Memory B cell (primary cell): Measurements from ENCODE around the gene ITPKC.
A peak's percentile ranks its signal among the peaks of the same experiment; 100 is the strongest.

Experiments
- ATAC-seq: fragments of 150-1000 bp; cut with Tn5 transposase; 2 replicates; pipeline ENCODE4 v1.10.0; 2021; ENCODE audit warnings: low read depth, mild to moderate bottlenecking, moderate library complexity
- DNase-seq, 2 donors: peaks; one replicate each; pipeline ENCODE4 v3.0.0; 2022; ENCODE audit warnings: low spot score in 2 of 2
- H3K27ac Mint-ChIP-seq: one replicate; pipeline ENCODE4 v1.8.0; 2022; ENCODE audit warnings: mild to moderate bottlenecking, moderate library complexity, mixed read lengths
- H3K27me3 Mint-ChIP-seq: one replicate; pipeline ENCODE4 v1.8.0; 2022; ENCODE audit warnings: mixed read lengths
- H3K36me3 Mint-ChIP-seq: one replicate; pipeline ENCODE4 v1.8.0; 2022; ENCODE audit warnings: mild to moderate bottlenecking, mixed read lengths
- H3K4me1 Mint-ChIP-seq: one replicate; pipeline ENCODE4 v1.8.0; 2022; ENCODE audit warnings: mixed read lengths
- H3K4me3 Mint-ChIP-seq: one replicate; pipeline ENCODE4 v1.8.0; 2022; ENCODE audit warnings: mild to moderate bottlenecking, moderate library complexity, mixed read lengths
- H3K9me3 Mint-ChIP-seq: one replicate; pipeline ENCODE4 v1.8.0; 2022; ENCODE audit warnings: mixed read lengths

ITPKC gene

DNA sequence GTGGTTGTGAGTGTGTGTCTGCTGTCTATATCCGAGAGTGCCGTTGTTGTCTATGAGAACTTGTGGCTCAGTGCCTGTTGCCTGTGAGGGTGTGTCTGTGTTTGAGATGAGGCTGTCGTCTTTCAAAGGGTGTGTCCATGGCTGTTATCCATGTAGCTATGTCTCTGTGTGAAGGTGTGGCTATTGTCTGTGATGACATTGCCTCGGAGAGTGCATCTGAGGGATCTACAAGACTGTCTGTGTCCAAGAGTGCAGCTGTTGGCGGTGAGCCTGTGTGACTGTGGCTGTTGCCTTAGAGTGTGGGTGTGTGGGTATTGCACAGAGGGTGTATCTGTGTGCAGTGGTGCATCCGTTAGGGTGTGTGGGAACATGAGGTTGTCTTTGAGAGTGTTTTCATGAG is 31.3 kb upstream of the ITPKC start:
- ATAC-seq = no peak
- Mint-ChIP-seq H3K27ac (peak overlapping the region; percentile 80), H3K9me3 (no peaks in the 10 kb centered on the region), H3K4me3 (no peak overlapping the region), H3K27me3 (no peaks in the 10 kb centered on the region), H3K4me1 (peaks cover 14% of the 10 kb centered on the region), H3K36me3 (peaks cover 16% of the 10 kb centered on the region)
- DNase-seq = no peak

DNA sequence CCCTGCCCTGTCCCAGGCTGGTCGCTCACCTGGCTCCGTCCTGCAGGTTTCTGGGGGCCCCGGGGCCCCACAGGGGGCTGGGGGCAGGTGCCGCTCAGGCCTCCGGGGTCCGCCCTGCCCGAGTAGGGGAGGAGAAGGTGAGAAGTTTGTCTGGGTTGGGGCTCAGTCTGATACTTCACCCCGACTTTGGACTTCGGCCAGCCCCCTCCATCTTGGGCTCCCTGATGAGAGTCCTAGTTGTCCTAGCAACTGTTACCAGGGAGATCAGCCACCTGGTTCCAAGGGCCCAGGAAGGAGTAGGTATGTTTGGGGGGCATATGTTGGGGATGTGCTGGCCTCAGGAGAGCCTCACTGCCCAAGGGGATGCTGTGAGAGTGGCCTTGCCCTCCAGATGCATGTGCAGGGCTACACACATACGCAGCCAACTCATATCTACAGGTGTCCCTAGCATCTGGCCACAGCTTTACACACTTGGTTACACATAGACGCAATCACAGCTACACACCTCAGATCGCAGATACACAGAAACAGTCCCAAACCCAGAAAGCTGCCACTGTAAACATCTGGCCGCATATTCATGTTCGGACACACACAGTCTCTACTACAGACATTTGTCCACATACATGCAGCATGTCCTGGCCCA is 29.9 kb upstream of the ITPKC start:
- H3K4me3 Mint-ChIP-seq = no peak overlapping the region
- peak overlapping the region; percentile 28 for H3K27ac Mint-ChIP-seq
- ATAC-seq (peak; percentile 45), DNase-seq (no peak)
- H3K4me1 Mint-ChIP-seq = peaks cover 17% of the 10 kb centered on the region
- no peaks in the 10 kb centered on the region for H3K9me3 Mint-ChIP-seq
- no peaks in the 10 kb centered on the region for H3K27me3 Mint-ChIP-seq
- H3K36me3 Mint-ChIP-seq = peaks cover 14% of the 10 kb centered on the region

GRCh38 chr19:40687525-40688016 is 29.3 kb upstream of the ITPKC start:
- H3K27me3 Mint-ChIP-seq = no peaks in the 10 kb centered on the region
- peaks cover 14% of the 10 kb centered on the region for H3K36me3 Mint-ChIP-seq
- DNase-seq = peak; percentile 76 to 84
- ATAC-seq = peak; percentile 76
- H3K4me3 Mint-ChIP-seq = no peak overlapping the region
- no peak overlapping the region for H3K27ac Mint-ChIP-seq
- no peaks in the 10 kb centered on the region for H3K9me3 Mint-ChIP-seq
- peaks cover 17% of the 10 kb centered on the region for H3K4me1 Mint-ChIP-seq

DNA sequence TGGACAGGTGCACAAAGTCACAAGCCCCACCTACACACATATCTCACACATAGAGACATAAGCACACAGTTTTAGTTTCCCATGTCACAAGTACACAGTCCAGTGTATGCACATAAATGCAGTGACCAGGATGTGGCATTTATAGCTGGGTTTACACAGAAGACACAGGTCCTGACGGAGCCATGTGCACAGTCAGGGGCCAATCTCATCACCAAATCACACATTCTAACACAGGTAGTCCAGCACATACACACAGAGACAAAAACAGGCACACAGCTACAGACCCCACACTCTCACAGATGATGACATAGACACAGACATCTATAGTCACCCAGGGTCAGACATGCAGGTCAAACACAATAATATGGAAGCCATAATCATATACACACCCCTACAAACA is 28.6 kb upstream of the ITPKC start:
- H3K9me3 Mint-ChIP-seq = no peaks in the 10 kb centered on the region
- H3K4me1 Mint-ChIP-seq = peaks cover 17% of the 10 kb centered on the region
- DNase-seq (no peak), ATAC-seq (no peak)
- no peak overlapping the region for H3K27ac Mint-ChIP-seq
- H3K4me3 Mint-ChIP-seq = no peak overlapping the region
- H3K36me3 Mint-ChIP-seq = peaks cover 14% of the 10 kb centered on the region
- H3K27me3 Mint-ChIP-seq = no peaks in the 10 kb centered on the region

GRCh38 chr19:40688987-40689338 is 27.9 kb upstream of the ITPKC start:
- no peaks in the 10 kb centered on the region for H3K27me3 Mint-ChIP-seq
- H3K27ac Mint-ChIP-seq = no peak overlapping the region
- no peaks in the 10 kb centered on the region for H3K9me3 Mint-ChIP-seq
- DNase-seq (no peak), ATAC-seq (no peak)
- H3K36me3 Mint-ChIP-seq = peaks cover 14% of the 10 kb centered on the region
- no peak overlapping the region for H3K4me3 Mint-ChIP-seq
- peaks cover 17% of the 10 kb centered on the region for H3K4me1 Mint-ChIP-seq

GRCh38 chr19:40689339-40690049 is 27.4 kb upstream of the ITPKC start:
- no peaks in the 10 kb centered on the region for H3K9me3 Mint-ChIP-seq
- DNase-seq = peak; percentile 59

DNA sequence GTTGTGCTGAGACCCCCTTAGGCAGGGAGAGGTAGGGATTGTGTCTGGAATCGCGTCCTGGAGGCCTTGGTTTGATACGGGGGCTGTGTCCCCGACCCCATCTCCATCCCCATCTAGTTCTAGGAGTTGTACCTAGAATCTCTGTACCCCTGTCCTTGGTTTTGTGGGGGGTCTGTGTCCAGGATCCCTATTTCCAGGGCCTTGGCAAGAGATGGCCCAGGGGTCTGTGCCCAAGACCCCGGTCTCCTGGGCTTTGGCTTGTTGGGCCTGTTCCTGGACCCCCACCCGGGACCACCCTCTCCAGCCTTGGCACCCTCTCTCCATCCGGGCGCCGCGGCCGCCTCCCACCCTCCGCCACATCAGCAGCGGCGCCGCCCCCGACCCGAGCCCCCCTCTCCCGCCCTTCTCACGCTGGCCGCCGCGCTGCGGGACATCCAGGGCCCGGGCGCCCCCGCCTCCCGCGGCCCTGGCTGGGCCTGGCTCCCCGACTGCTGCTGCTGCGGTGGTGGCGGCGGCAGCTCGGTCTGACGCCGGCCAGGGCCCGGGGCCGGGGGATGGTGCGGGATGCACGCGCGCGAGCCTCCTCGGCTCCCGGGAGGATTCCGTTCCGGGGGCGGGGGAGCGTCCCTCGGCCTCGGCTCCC is 26.7 kb upstream of the ITPKC start, which contains the start of gene NUMBL:
NUMBL (minus strand) TSS at position 602 of the 643 bp plus-strand sequence; CDS start at position 434, 168 bp downstream.
- no peaks in the 10 kb centered on the region for H3K9me3 Mint-ChIP-seq
- DNase-seq = no peak
- no peaks in the 10 kb centered on the region for H3K27me3 Mint-ChIP-seq
- H3K36me3 Mint-ChIP-seq = peaks cover 6% of the 10 kb centered on the region
- peak within 1 kb of the TSS; percentile 90 for H3K4me3 Mint-ChIP-seq
- H3K4me1 Mint-ChIP-seq = peaks cover 12% of the 10 kb centered on the region
- no peak within 1 kb of the TSS for H3K27ac Mint-ChIP-seq
- peak; percentile 8 for ATAC-seq

More at GRCh38 chr19:40689339-40690049, 27.4 kb upstream of the ITPKC start:
- Mint-ChIP-seq H3K27ac (no peak overlapping the region), H3K4me1 (peaks cover 14% of the 10 kb centered on the region), H3K4me3 (peak overlapping the region; percentile 47), H3K36me3 (peaks cover 12% of the 10 kb centered on the region), H3K27me3 (no peaks in the 10 kb centered on the region)
- peak; percentile 34 for ATAC-seq

GRCh38 chr19:40690693-40691420 is 26.1 kb upstream of the ITPKC start:
- DNase-seq = peak; percentile 70 to 73
- H3K27ac Mint-ChIP-seq = no peak overlapping the region
- ATAC-seq = peak; percentile 48
- H3K4me1 Mint-ChIP-seq = peaks cover 6% of the 10 kb centered on the region
- H3K36me3 Mint-ChIP-seq = no peaks in the 10 kb centered on the region
- no peaks in the 10 kb centered on the region for H3K9me3 Mint-ChIP-seq
- peak overlapping the region; percentile 90 for H3K4me3 Mint-ChIP-seq
- H3K27me3 Mint-ChIP-seq = no peaks in the 10 kb centered on the region

- H3K27ac Mint-ChIP-seq = no peak overlapping the region
- no peak overlapping the region for H3K4me3 Mint-ChIP-seq
- H3K27me3 Mint-ChIP-seq = no peaks in the 10 kb centered on the region
- peaks cover 3% of the 10 kb centered on the region for H3K4me1 Mint-ChIP-seq
- peaks cover 2% of the 10 kb centered on the region for H3K36me3 Mint-ChIP-seq
- DNase-seq (no peak), ATAC-seq (no peak)
- no peaks in the 10 kb centered on the region for H3K9me3 Mint-ChIP-seq
These were observed 25.3 kb upstream of the ITPKC start for GRCh38 chr19:40691421-40692211.

DNA sequence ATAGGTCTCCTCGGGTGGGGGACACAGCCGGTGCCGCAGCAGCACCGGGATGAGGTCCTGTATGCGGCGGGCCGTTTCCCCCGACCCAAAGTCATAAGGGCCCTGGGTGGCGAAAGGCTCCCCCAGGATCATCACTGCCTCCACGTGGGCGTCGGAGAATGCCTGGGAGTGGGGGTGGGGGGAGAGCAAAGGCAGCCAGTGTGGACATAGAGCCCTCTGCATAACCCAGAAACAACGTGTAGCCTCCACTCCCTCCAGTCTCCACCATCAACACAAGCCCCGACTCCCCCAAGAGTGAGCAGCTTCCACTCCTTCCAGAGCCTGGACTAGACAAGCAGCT is 24.7 kb upstream of the ITPKC start:
- DNase-seq = no peak
- Mint-ChIP-seq H3K36me3 (peaks cover 4% of the 10 kb centered on the region), H3K27me3 (no peaks in the 10 kb centered on the region), H3K27ac (no peak overlapping the region), H3K4me1 (peaks cover 3% of the 10 kb centered on the region), H3K4me3 (no peak overlapping the region), H3K9me3 (no peaks in the 10 kb centered on the region)
- ATAC-seq = no peak

DNA sequence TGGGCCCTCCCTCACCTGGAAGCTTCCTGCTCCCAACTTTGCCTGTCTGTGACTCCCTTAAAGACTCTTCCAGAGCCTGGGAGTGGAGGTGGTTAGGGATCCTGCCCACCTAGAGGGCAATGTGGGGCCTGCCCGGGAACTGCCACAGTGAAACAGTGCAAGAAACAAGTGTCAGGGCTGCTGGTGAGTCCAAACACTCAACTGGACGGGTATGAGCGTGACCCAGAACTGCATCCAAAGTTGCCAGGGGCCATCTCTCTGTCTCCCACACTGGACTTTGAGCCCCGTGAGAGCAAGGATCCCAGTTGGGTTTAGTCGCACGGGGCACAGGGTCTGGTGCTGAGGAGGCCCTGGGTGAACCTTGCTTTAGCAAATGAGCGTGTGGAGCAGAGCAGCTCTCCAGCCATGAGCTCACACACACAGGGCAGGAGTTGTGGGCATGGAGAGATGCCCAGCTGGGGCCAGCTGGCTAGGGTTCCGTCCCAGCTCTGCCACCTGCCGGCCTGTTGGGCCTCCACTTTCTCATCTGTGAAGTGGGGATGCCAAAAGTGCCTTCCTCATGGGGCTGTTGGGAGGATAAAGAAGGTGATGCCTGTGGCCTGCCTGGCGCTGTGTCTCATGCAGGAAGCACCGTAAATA is 23.6 kb upstream of the ITPKC start:
- peaks cover 3% of the 10 kb centered on the region for H3K4me1 Mint-ChIP-seq
- H3K27ac Mint-ChIP-seq = no peak overlapping the region
- no peak overlapping the region for H3K4me3 Mint-ChIP-seq
- H3K9me3 Mint-ChIP-seq = no peaks in the 10 kb centered on the region
- H3K36me3 Mint-ChIP-seq = peaks cover 4% of the 10 kb centered on the region
- no peaks in the 10 kb centered on the region for H3K27me3 Mint-ChIP-seq
- DNase-seq (no peak), ATAC-seq (no peak)

DNA sequence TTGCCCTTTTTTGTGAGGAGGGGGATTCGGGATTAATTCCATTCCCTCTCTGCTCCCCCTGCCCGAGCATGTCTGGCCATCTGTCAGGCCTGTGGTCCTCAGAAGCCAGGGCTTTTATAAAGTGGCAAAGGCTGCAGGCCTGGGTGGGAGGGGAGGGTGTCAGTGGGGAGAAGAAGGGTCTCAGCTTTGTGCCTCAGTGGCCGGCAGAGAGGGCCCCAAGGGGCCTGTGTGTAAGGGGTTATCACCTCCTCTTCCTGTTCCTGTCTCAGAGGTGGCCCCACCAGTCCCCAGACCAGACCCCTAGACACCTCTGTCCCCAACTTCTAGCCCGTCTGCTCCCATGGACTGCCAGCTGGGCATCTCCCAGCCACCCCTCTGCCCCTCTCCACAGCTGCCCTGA is 23.0 kb upstream of the ITPKC start:
- ATAC-seq = no peak
- Mint-ChIP-seq H3K27ac (peak overlapping the region; percentile 6), H3K27me3 (no peaks in the 10 kb centered on the region), H3K9me3 (no peaks in the 10 kb centered on the region), H3K36me3 (peaks cover 4% of the 10 kb centered on the region), H3K4me1 (peaks cover 3% of the 10 kb centered on the region), H3K4me3 (no peak overlapping the region)
- DNase-seq = no peak

- Mint-ChIP-seq H3K9me3 (no peaks in the 10 kb centered on the region), H3K4me1 (no peaks in the 10 kb centered on the region), H3K27me3 (no peaks in the 10 kb centered on the region), H3K4me3 (no peak overlapping the region), H3K36me3 (peaks cover 6% of the 10 kb centered on the region), H3K27ac (peak overlapping the region; percentile 3)
- no peak for ATAC-seq
- DNase-seq = no peak
These were observed 21.0 kb upstream of the ITPKC start for GRCh38 chr19:40695881-40696280.
